Measurements from ENCODE around the gene SPSB2. TPM values are rescaled to one million over a fixed set of nuclear protein-coding genes. Genes with fewer than 3 reads are reported as not detected.

SPSB2 gene
- total and polyA plus RNA-seq, 9 of the 15 experiments (the other 6 are each of a cell fraction or from before 2014, with no cell fraction given), result 0.10 to 10.6 (median 1.9) TPM

DNA sequence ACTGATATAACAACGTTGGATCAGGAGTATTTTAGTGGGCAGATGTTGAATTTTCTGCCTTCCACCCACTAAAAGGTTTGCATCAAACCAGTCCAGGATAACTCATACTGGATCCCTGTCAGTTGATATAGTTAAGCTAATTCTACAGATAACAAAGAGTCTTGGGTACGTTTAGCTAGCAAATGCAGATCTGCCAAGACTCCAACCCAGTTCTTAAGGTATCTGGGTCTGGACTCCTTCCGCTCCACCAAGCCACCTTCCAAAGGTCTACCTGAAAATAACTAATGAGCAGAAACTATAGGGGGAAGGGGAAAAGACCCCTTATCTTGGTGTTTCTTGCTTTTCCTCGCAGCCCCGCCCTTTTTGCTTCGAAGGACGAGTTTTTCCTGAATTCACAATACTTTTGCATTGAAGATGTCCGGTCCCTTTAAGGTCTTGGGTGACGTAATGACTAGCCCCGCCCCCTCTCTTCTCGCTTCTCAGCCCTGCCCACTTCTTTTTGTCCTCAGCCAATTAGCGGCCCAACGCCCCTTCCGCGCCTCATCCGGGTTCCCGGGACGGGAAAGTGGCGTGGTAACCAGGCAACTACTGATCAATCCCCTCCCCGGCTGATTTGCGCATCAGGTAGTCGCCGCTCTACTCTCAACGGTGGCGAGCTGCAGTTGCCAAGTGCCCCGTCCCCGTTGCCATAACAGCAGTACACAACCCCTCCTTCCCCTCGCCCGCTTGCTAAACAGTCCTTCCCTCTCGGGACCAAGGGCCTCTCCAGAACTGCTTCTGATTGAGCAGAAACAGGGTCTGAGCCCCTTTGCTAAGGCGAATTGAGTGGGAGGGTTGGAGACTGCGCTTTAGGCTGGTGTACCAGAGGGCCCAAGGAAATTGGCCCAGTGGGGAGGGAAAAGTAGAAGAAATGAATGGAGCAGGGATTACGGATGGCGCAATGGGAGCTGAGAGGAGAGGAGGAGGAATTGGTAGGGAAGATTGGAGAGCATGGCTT lies 31.5 kb upstream of the SPSB2 start, which contains the start of gene LRRC23 (continued):
- TF ChIP-seq ZNF764 (CRISPR knock-in tag; IDR thresholded peaks at IDR 0.05; ENCODE audit: low read depth) (no peak), FOXK1 (CRISPR knock-in tag; IDR thresholded peaks at IDR 0.05; ENCODE audit: borderline replicate concordance) (no peak), CSDE1 (IDR thresholded peaks at IDR 0.05) (0 out of 4 replicates have a peak, but pooled peaks of 1 of the 2 experiments have one; percentile 26), U2AF2 (optimal IDR thresholded peaks at IDR 0.05; ENCODE audit: low read depth, low read length) (no peak), MCM3 (IDR thresholded peaks at IDR 0.05) (no peak), ZNF133 (CRISPR knock-in tag; IDR thresholded peaks at IDR 0.05) (no peak), CREBBP (IDR thresholded peaks at IDR 0.05; ENCODE audit: low read depth, low read length) (no peak), ZNF436 (CRISPR knock-in tag; IDR thresholded peaks at IDR 0.05) (no peak), KAT8 (IDR thresholded peaks at IDR 0.05; ENCODE audit: low read depth) (no peak), ZNF12 (CRISPR knock-in tag; IDR thresholded peaks at IDR 0.05) (no peak), GTF2F1 (IDR thresholded peaks at IDR 0.05; ENCODE audit: low read depth, low read length) (no peak), FOXM1 (IDR thresholded peaks at IDR 0.05; ENCODE audit: low read depth) (peak; percentile 24; the same call in 1 of the 2 replicates), FOXM1 (CRISPR knock-in tag; IDR thresholded peaks at IDR 0.05; ENCODE audit: low read depth) (no peak), SMAD4 (CRISPR knock-in tag; conservative IDR thresholded peaks at IDR 0.05) (no peak)
- TF ChIP-seq, protein P1, sequence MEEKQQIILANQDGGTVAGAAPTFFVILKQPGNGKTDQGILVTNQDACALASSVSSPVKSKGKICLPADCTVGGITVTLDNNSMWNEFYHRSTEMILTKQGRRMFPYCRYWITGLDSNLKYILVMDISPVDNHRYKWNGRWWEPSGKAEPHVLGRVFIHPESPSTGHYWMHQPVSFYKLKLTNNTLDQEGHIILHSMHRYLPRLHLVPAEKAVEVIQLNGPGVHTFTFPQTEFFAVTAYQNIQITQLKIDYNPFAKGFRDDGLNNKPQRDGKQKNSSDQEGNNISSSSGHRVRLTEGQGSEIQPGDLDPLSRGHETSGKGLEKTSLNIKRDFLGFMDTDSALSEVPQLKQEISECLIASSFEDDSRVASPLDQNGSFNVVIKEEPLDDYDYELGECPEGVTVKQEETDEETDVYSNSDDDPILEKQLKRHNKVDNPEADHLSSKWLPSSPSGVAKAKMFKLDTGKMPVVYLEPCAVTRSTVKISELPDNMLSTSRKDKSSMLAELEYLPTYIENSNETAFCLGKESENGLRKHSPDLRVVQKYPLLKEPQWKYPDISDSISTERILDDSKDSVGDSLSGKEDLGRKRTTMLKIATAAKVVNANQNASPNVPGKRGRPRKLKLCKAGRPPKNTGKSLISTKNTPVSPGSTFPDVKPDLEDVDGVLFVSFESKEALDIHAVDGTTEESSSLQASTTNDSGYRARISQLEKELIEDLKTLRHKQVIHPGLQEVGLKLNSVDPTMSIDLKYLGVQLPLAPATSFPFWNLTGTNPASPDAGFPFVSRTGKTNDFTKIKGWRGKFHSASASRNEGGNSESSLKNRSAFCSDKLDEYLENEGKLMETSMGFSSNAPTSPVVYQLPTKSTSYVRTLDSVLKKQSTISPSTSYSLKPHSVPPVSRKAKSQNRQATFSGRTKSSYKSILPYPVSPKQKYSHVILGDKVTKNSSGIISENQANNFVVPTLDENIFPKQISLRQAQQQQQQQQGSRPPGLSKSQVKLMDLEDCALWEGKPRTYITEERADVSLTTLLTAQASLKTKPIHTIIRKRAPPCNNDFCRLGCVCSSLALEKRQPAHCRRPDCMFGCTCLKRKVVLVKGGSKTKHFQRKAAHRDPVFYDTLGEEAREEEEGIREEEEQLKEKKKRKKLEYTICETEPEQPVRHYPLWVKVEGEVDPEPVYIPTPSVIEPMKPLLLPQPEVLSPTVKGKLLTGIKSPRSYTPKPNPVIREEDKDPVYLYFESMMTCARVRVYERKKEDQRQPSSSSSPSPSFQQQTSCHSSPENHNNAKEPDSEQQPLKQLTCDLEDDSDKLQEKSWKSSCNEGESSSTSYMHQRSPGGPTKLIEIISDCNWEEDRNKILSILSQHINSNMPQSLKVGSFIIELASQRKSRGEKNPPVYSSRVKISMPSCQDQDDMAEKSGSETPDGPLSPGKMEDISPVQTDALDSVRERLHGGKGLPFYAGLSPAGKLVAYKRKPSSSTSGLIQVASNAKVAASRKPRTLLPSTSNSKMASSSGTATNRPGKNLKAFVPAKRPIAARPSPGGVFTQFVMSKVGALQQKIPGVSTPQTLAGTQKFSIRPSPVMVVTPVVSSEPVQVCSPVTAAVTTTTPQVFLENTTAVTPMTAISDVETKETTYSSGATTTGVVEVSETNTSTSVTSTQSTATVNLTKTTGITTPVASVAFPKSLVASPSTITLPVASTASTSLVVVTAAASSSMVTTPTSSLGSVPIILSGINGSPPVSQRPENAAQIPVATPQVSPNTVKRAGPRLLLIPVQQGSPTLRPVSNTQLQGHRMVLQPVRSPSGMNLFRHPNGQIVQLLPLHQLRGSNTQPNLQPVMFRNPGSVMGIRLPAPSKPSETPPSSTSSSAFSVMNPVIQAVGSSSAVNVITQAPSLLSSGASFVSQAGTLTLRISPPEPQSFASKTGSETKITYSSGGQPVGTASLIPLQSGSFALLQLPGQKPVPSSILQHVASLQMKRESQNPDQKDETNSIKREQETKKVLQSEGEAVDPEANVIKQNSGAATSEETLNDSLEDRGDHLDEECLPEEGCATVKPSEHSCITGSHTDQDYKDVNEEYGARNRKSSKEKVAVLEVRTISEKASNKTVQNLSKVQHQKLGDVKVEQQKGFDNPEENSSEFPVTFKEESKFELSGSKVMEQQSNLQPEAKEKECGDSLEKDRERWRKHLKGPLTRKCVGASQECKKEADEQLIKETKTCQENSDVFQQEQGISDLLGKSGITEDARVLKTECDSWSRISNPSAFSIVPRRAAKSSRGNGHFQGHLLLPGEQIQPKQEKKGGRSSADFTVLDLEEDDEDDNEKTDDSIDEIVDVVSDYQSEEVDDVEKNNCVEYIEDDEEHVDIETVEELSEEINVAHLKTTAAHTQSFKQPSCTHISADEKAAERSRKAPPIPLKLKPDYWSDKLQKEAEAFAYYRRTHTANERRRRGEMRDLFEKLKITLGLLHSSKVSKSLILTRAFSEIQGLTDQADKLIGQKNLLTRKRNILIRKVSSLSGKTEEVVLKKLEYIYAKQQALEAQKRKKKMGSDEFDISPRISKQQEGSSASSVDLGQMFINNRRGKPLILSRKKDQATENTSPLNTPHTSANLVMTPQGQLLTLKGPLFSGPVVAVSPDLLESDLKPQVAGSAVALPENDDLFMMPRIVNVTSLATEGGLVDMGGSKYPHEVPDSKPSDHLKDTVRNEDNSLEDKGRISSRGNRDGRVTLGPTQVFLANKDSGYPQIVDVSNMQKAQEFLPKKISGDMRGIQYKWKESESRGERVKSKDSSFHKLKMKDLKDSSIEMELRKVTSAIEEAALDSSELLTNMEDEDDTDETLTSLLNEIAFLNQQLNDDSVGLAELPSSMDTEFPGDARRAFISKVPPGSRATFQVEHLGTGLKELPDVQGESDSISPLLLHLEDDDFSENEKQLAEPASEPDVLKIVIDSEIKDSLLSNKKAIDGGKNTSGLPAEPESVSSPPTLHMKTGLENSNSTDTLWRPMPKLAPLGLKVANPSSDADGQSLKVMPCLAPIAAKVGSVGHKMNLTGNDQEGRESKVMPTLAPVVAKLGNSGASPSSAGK (IDR thresholded peaks at IDR 0.05), result no peak
- TF ChIP-seq, protein P2, sequence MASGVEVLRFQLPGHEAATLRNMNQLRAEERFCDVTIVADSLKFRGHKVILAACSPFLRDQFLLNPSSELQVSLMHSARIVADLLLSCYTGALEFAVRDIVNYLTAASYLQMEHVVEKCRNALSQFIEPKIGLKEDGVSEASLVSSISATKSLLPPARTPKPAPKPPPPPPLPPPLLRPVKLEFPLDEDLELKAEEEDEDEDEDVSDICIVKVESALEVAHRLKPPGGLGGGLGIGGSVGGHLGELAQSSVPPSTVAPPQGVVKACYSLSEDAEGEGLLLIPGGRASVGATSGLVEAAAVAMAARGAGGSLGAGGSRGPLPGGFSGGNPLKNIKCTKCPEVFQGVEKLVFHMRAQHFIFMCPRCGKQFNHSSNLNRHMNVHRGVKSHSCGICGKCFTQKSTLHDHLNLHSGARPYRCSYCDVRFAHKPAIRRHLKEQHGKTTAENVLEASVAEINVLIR (CRISPR knock-in tag; IDR thresholded peaks at IDR 0.05), result peak; percentile 15; the same call in 1 of the 2 replicates

Data from K562 (cell line).